H1 (cell line): ENCODE measurements around the gene CRKL.

ENCODE experiments used
- KDM5A ChIP-seq: fragments of 200-600 bp; IDR thresholded peaks from 2 replicates; pipeline ENCODE4 v1.7.1; 2012; ENCODE audit warnings: mild to moderate bottlenecking, low read length, inconsistent platforms, mixed read lengths
- PHF8 ChIP-seq: fragments of 200-600 bp; sonication (generic); conservative IDR thresholded peaks from 2 replicates; pipeline ENCODE4 v1.7.1; 2012; ENCODE audit warnings: low read depth, mild to moderate bottlenecking, inconsistent platforms, low read length, moderate library complexity
- POLR2A ChIP-seq, 2 experiments: IDR thresholded peaks; 1 replicate in 1 of 2; 2 replicates in 1 of 2; pipeline ENCODE4 v1.6.1; 2011; ENCODE audit warnings: low read depth in 2 of 2, low read length in 2 of 2, mild to moderate bottlenecking in 2 of 2; ENCODE audit errors: control extremely low read depth in 1 of 2
- POLR2AphosphoS5 ChIP-seq: IDR thresholded peaks from 2 replicates; pipeline ENCODE4 v1.6.1; 2011; ENCODE audit warnings: low read depth, low read length
- SP1 ChIP-seq: IDR thresholded peaks from 2 replicates; pipeline ENCODE4 v1.6.1; 2011; ENCODE audit warnings: low read depth, low read length
- TAF1 ChIP-seq: IDR thresholded peaks from 2 replicates; pipeline ENCODE4 v1.6.1; 2011; ENCODE audit warnings: mild to moderate bottlenecking, low read depth, low read length
- TCF12 ChIP-seq: IDR thresholded peaks from 2 replicates; pipeline ENCODE4 v1.6.1; 2011; ENCODE audit warnings: low read depth, mild to moderate bottlenecking, low read length
- TF ChIP-seq, protein P1 (sequence below), 3 experiments: IDR thresholded peaks; 1 replicate in 2 of 3; 2 replicates in 1 of 3; pipeline versions ENCODE4 v1.5.1 to v1.6.1; 2011; ENCODE audit warnings: low read length in 3 of 3, mild to moderate bottlenecking in 3 of 3, inconsistent platforms in 2 of 3, low read depth in 1 of 3, moderate library complexity in 1 of 3; ENCODE audit not compliant: insufficient read depth in 1 of 3; ENCODE audit errors: control extremely low read depth in 1 of 3

DNA sequence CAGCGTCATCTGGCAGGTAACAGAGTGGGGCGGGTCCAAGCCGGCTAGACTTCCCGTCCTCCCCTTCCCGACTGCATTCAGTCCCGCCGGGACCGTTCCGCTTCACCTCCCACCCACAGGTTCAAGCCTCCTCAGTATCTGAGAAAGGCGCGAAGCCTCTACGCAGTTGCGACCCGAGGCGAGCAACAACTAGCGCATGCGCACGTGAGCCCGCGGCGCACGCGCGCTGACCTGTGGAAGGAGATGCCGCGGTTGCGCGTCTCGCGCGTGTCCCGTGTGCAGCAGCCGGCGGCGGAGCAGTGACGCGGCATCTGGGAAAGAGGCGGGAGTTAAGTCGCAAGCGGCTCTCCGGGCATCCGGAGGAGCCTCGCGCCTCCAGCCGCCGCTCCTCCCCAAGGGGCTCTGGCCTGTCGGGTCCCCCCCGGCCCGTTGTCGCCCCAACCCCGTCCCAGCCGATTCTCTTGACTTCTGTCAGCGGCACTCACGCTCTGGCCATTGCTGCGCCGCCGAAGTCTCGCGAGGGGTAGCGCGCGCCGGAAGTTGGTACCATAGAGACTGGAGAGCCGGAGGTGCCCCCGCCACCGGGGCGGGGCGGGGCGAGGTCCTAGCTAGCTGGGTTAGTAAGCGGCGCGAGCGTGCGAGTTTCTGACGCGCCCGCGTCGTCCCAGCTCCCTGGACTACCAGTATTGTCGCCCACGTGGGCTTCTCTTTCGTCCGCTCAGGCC, 84.6 kb downstream of the CRKL start, which contains the start of gene THAP7:
- TF ChIP-seq POLR2AphosphoS5 (no peak; the same call in none of the 2 replicates), TAF1 (peak; percentile 65), POLR2A (IDR thresholded peaks at IDR 0.05; ENCODE audit: control extremely low read depth in 1 of 2, low read depth in 2 of 2, low read length in 2 of 2) (peak; percentile 64 to 73), SP1 (no peak), KDM5A (no peak), PHF8 (peak; percentile 69), TCF12 (no peak)
- TF ChIP-seq, protein P1, sequence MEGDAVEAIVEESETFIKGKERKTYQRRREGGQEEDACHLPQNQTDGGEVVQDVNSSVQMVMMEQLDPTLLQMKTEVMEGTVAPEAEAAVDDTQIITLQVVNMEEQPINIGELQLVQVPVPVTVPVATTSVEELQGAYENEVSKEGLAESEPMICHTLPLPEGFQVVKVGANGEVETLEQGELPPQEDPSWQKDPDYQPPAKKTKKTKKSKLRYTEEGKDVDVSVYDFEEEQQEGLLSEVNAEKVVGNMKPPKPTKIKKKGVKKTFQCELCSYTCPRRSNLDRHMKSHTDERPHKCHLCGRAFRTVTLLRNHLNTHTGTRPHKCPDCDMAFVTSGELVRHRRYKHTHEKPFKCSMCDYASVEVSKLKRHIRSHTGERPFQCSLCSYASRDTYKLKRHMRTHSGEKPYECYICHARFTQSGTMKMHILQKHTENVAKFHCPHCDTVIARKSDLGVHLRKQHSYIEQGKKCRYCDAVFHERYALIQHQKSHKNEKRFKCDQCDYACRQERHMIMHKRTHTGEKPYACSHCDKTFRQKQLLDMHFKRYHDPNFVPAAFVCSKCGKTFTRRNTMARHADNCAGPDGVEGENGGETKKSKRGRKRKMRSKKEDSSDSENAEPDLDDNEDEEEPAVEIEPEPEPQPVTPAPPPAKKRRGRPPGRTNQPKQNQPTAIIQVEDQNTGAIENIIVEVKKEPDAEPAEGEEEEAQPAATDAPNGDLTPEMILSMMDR (IDR thresholded peaks at IDR 0.05; ENCODE audit: control extremely low read depth in 1 of 3, insufficient read depth in 1 of 3, low read depth in 1 of 3, low read length in 3 of 3) = no peak
